Measurements from ENCODE around the gene SYT8.

SYT8 gene

GRCh38 chr11:1832920-1833295, 1.9 kb upstream of the SYT8 start:
- DNase-seq: no peak

- DNase-seq: no peak
Observed at GRCh38 chr11:1834062-1834610, 654 bp upstream of the SYT8 start.

GRCh38 chr11:1835671-1836010, 851 bp downstream of the SYT8 start:
- no peak for DNase-seq

- DNase-seq: no peak
Observed at GRCh38 chr11:1836011-1836945, 1.5 kb downstream of the SYT8 start.

GRCh38 chr11:1837171-1838076, 2.6 kb downstream of the SYT8 start:
- DNase-seq: peak; percentile 80

- no peak for DNase-seq
Observed at GRCh38 chr11:1838077-1838425, 3.3 kb downstream of the SYT8 start.

- DNase-seq: no peak
Observed at GRCh38 chr11:1838426-1839144, 3.8 kb downstream of the SYT8 start, which contains the start of gene TNNI2. Gene TNNI2, plus strand, starts transcription at chr11:1838981. Its CDS starts 716 bp downstream, at chr11:1839697.

GRCh38 chr11:1839204-1839923, 4.6 kb downstream of the SYT8 start:
- no peak for DNase-seq

GRCh38 chr11:1839924-1840779, 5.4 kb downstream of the SYT8 start:
- DNase-seq: no peak

GRCh38 chr11:1840780-1841480, 6.1 kb downstream of the SYT8 start:
- no peak for DNase-seq

GRCh38 chr11:1841511-1842148, 6.8 kb downstream of the SYT8 start:
- DNase-seq: no peak

GRCh38 chr11:1842149-1843097, 7.6 kb downstream of the SYT8 start:
- DNase-seq: no peak

GRCh38 chr11:1843098-1843473, 8.3 kb downstream of the SYT8 start:
- no peak for DNase-seq

- DNase-seq: no peak
Observed at GRCh38 chr11:1843796-1844195, 9.0 kb downstream of the SYT8 start.

- DNase-seq: peak; percentile 36
Observed at GRCh38 chr11:1844221-1845094, 9.7 kb downstream of the SYT8 start.

- DNase-seq: no peak
Observed at GRCh38 chr11:1845095-1845429, 10.3 kb downstream of the SYT8 start.

GRCh38 chr11:1845561-1846452, 11.0 kb downstream of the SYT8 start:
- DNase-seq: no peak

Measured in activated naive CD4-positive, alpha-beta T cell treated with anti-CD3 and anti-CD28 coated beads, Interleukin-2, amount 50 U/mL, for 16 hours (primary cell).